Activated naive CD4-positive, alpha-beta T cell treated with anti-CD3 and anti-CD28 coated beads, Interleukin-2, amount 50 U/mL, for 16 hours (primary cell): ENCODE results near the gene YRDC.
A peak's percentile ranks its signal among the peaks of the same experiment; 100 is the strongest.
"Not testable (repeated sequence)": the region's sequence is repeated elsewhere in the genome, so short reads cannot be mapped to it uniquely, and the experiment has no call there.

ENCODE experiments used
- DNase-seq: peaks from one replicate; pipeline ENCODE4 v3.0.0-alpha.2; 2020

The YRDC gene

GRCh38 chr1:37817481-37817880, 9.5 kb upstream of the YRDC start:
- DNase-seq = no peak

GRCh38 chr1:37814252-37814651, 6.2 kb upstream of the YRDC start:
- DNase-seq = no peak

- DNase-seq = no peak
Observed at GRCh38 chr1:37813529-37814145, 5.6 kb upstream of the YRDC start.

GRCh38 chr1:37811027-37811655, 3.1 kb upstream of the YRDC start:
- DNase-seq = peak; percentile 67

- no peak for DNase-seq
Observed at GRCh38 chr1:37809942-37810341, 1.9 kb upstream of the YRDC start.

GRCh38 chr1:37808369-37809319, 636 bp upstream of the YRDC start:
- DNase-seq = peak; percentile 40

GRCh38 chr1:37807220-37807554, 821 bp downstream of the YRDC start:
- DNase-seq = no peak

- DNase-seq = no peak
Observed at GRCh38 chr1:37802439-37802838, 5.6 kb downstream of the YRDC start.

- DNase-seq = no peak
Observed at GRCh38 chr1:37797750-37798345, 10.2 kb downstream of the YRDC start.

GRCh38 chr1:37795340-37796125, 12.5 kb downstream of the YRDC start:
- DNase-seq = peak; percentile 45

GRCh38 chr1:37794372-37795339, 13.4 kb downstream of the YRDC start:
- DNase-seq = no peak

- DNase-seq = peak; percentile 37
Observed at GRCh38 chr1:37793773-37794371, 14.1 kb downstream of the YRDC start, which contains the start of gene MANEAL. Gene MANEAL, plus strand, starts transcription at chr1:37793847. Its CDS starts 336 bp downstream, at chr1:37794183.

- DNase-seq = no peak
Observed at GRCh38 chr1:37792943-37793686, 14.9 kb downstream of the YRDC start.

GRCh38 chr1:37782491-37782890, 25.5 kb downstream of the YRDC start:
- DNase-seq = no peak

- no peak for DNase-seq
Observed at GRCh38 chr1:37778654-37779053, 29.4 kb downstream of the YRDC start.

- DNase-seq = peak; percentile 41
Observed at GRCh38 chr1:37776946-37777516, 31.0 kb downstream of the YRDC start.

- DNase-seq = not testable (repeated sequence)
Observed at GRCh38 chr1:37771440-37771839, 36.6 kb downstream of the YRDC start.

- DNase-seq = no peak
Observed at GRCh38 chr1:37767488-37767887, 40.5 kb downstream of the YRDC start.

GRCh38 chr1:37765916-37766664, 41.9 kb downstream of the YRDC start:
- peak; percentile 36 for DNase-seq
